HFFc6 (cell line): ENCODE data around the gene PTPRN2. TPM values are rescaled to one million over a fixed set of nuclear protein-coding genes. Genes with fewer than 3 reads are reported as not detected.

Experiments used
- DNase-seq: peaks from one replicate; pipeline ENCODE4 v3.0.0-alpha.2; 2018
- H3K27ac Mint-ChIP-seq: 2 replicates; pipeline ENCODE4 v1.8.0; 2020; ENCODE audit warnings: mild to moderate bottlenecking, mixed read lengths
- H3K27me3 Mint-ChIP-seq: 2 replicates; pipeline ENCODE4 v1.8.0; 2021; ENCODE audit warnings: mild to moderate bottlenecking, moderate library complexity, mixed read lengths; ENCODE audit not compliant: insufficient read depth
- H3K36me3 Mint-ChIP-seq: 2 replicates; pipeline ENCODE4 v1.8.0; 2021; ENCODE audit warnings: low read depth, mixed read lengths
- H3K4me1 Mint-ChIP-seq: 2 replicates; pipeline ENCODE4 v1.8.0; 2020; ENCODE audit warnings: low read depth, mixed read lengths
- H3K4me3 Mint-ChIP-seq: 2 replicates; pipeline ENCODE4 v1.8.0; 2020; ENCODE audit warnings: mild to moderate bottlenecking, moderate library complexity, mixed read lengths
- H3K9me3 Mint-ChIP-seq: 2 replicates; pipeline ENCODE4 v1.8.0; 2020; ENCODE audit warnings: mild to moderate bottlenecking, mixed read lengths
- total RNA-seq, 6 experiments: library from RNA; stranded (reverse); fragmentation: NEBNext Ultra II Directional; extraction: Animal tissue kit (Norgen Biotek cat#: 25700); gene quantifications; 2 replicates in 1 of 6; 3 replicates in 5 of 6; pipeline ENCODE4 v1.2.3, GENCODE V29; 2021
- TF ChIP-seq, protein P1 (sequence below): fragments of 200-600 bp; sonication (generic); IDR thresholded peaks from 2 replicates; pipeline ENCODE4 v1.5.0; 2021; ENCODE audit warnings: antibody characterized with exemption, mild to moderate bottlenecking

The PTPRN2 gene
- total RNA-seq, 6 experiments from 2014 or later, result 0.05 to 0.27 (median 0.23) TPM

DNA sequence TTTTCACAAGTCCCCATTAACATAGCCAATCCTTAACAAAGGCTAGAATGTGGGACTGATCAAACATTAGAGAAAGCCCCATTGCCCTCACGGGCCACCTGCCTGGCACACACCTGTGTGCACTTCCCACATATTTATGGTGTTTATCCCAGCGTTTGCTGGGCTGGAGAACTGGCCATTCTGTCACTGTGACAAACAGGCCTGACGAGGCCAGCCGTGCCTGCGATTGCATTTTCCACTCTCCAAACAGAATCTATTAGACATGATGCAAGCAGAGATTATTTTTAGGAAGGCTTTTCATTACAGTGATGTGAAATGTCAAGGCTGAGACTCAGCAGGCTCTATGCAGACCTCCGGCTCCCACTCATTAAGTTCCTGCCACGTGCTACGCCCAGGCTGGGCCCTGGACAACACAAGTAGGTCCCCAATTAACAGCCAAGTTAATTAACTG is 20.4 kb downstream of the PTPRN2 start:
- Mint-ChIP-seq H3K27me3 (peaks cover 12% of the 10 kb centered on the region), H3K4me1 (no peaks in the 10 kb centered on the region), H3K4me3 (no peak overlapping the region), H3K36me3 (no peaks in the 10 kb centered on the region), H3K27ac (no peak overlapping the region), H3K9me3 (peaks cover 13% of the 10 kb centered on the region)
- TF ChIP-seq, protein P1, sequence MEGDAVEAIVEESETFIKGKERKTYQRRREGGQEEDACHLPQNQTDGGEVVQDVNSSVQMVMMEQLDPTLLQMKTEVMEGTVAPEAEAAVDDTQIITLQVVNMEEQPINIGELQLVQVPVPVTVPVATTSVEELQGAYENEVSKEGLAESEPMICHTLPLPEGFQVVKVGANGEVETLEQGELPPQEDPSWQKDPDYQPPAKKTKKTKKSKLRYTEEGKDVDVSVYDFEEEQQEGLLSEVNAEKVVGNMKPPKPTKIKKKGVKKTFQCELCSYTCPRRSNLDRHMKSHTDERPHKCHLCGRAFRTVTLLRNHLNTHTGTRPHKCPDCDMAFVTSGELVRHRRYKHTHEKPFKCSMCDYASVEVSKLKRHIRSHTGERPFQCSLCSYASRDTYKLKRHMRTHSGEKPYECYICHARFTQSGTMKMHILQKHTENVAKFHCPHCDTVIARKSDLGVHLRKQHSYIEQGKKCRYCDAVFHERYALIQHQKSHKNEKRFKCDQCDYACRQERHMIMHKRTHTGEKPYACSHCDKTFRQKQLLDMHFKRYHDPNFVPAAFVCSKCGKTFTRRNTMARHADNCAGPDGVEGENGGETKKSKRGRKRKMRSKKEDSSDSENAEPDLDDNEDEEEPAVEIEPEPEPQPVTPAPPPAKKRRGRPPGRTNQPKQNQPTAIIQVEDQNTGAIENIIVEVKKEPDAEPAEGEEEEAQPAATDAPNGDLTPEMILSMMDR, result no peak
- DNase-seq, result no peak

DNA sequence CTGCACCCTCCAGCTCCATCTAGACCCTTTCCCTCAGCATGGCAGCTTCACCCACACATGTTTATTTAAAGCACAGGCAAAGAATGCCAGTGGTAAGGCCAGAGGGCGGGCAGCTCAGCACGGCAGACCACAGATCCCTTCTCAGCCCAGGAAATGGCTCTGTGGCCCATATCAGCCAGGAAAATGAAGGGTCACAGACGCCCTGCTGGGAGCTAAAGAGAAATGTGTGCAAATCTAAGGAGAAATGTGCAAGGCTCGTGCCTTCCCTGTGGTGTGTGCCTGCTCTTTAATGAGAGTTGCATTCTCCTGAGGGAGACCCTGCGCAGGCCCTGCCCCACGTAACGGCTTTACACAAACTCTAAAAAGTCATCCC is 23.0 kb downstream of the PTPRN2 start:
- Mint-ChIP-seq H3K9me3 (peaks cover 6% of the 10 kb centered on the region), H3K27ac (no peak overlapping the region)
- TF ChIP-seq, protein P1, result no peak

DNA sequence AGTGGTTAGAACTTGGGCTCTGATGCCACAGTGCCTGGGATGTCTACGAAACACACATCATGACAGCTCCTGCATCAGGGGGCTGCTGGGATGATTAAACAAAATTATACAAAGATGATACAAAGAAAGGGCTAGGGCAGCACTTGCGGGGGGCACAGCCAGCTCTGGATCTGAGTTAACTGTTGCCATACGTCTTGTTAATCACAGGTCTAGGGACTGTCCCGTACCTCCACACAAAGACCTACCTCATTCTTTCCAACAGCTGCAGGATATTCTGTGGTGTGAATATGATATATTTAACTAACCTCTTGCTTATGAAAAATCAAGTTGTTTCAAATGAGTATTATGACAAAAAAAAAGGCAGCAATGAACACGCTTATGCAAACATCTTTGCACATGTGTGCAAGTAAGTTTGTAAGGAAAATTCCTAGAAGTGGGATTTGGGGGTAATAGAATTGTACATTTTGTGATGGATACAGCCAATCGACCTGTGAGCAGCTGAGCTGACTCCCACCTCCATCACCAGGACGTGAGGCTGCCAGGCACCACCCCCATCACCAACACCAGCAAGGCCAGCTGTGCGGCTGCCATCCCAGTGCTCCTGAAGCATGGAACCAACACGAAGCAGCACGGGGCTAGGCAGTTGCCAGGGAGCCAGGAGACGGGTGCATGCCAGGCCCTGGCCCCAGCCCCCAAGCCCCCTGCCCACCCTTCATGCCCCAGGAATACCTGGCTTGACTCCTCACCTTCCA is 23.5 kb downstream of the PTPRN2 start:
- H3K27me3 Mint-ChIP-seq, result peaks cover 7% of the 10 kb centered on the region
- H3K36me3 Mint-ChIP-seq, result no peaks in the 10 kb centered on the region
- no peaks in the 10 kb centered on the region for H3K4me1 Mint-ChIP-seq
- peaks cover 5% of the 10 kb centered on the region for H3K9me3 Mint-ChIP-seq
- no peak overlapping the region for H3K4me3 Mint-ChIP-seq
- H3K27ac Mint-ChIP-seq, result no peak overlapping the region
- TF ChIP-seq, protein P1, result no peak
- DNase-seq, result no peak

More for the DNA sequence above, 23.0 kb downstream of the PTPRN2 start:
- DNase-seq, result no peak
- Mint-ChIP-seq H3K4me3 (no peak overlapping the region), H3K4me1 (no peaks in the 10 kb centered on the region), H3K36me3 (no peaks in the 10 kb centered on the region), H3K27me3 (peaks cover 7% of the 10 kb centered on the region)

DNA sequence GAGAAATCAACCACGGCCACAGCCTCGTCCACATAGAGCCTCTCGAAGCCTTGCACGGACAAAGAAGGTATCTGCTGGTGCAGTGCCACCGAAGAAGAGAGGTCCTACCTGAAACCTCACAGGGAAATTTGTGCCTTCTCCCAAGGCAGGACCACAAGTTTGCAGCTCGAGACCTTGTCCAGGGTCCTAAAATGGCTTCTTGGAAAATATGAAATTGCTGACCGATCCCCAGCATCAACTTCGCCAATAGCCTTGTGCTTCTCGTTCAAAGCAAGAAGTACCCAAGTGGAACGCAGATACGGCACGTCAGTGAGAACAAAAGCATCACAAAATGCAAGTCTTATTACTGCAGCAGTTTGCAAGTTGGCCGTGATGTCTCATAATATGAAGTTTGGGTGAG is 24.6 kb downstream of the PTPRN2 start:
- Mint-ChIP-seq H3K27me3 (peaks cover 5% of the 10 kb centered on the region), H3K4me1 (no peaks in the 10 kb centered on the region), H3K9me3 (no peaks in the 10 kb centered on the region; the same call in 1 of the 2 replicates)

DNA sequence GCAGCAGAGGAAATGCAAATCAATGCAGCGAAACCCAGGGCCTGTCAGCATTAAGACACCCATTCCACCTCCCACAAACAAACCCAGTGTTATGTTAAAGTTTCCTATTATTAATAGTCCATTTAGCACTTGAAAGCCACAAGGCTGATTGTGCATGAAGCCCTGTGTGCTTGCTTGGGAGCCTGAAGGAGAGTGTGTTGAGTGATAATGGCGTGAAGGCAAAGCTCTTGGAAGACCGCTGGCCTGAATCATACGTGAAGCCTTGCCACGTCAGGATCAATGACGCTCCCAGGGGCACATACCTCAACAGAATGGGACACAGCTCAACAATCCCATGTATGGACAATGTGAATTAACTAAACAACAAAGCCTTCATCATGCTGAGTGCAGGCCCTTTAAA is 25.1 kb downstream of the PTPRN2 start:
- Mint-ChIP-seq H3K27me3 (peaks cover 5% of the 10 kb centered on the region), H3K36me3 (no peaks in the 10 kb centered on the region), H3K4me1 (no peaks in the 10 kb centered on the region), H3K27ac (no peak overlapping the region), H3K9me3 (peaks cover 5% of the 10 kb centered on the region; the same call in 1 of the 2 replicates), H3K4me3 (no peak overlapping the region)
- TF ChIP-seq, protein P1, result no peak
- DNase-seq, result no peak

More for the DNA sequence above, 24.6 kb downstream of the PTPRN2 start:
- no peaks in the 10 kb centered on the region for H3K36me3 Mint-ChIP-seq
- no peak for DNase-seq
- TF ChIP-seq, protein P1, result no peak
- H3K4me3 Mint-ChIP-seq, result no peak overlapping the region
- no peak overlapping the region for H3K27ac Mint-ChIP-seq
